HG03558 (cell line): ENCODE measurements around the gene AFAP1.
"Not testable (repeated sequence)": the region's sequence is repeated elsewhere in the genome, so short reads cannot be mapped to it uniquely, and the experiment has no call there.

Source experiments
- ATAC-seq: cut with Tn5 transposase; IDR thresholded peaks from one replicate; pipeline ENCODE4 v1.9.1; 2021; ENCODE audit warnings: moderate number of reproducible peaks; ENCODE audit not compliant: unreplicated experiment; ENCODE audit errors: extremely low read depth

Gene AFAP1

GRCh38 chr4:7949759-7950158 is 10.1 kb upstream of the AFAP1 start:
- no peak for ATAC-seq

- no peak for ATAC-seq
Observed at GRCh38 chr4:7947927-7948326, 8.3 kb upstream of the AFAP1 start.

GRCh38 chr4:7945709-7946380 is 6.2 kb upstream of the AFAP1 start:
- no peak for ATAC-seq

GRCh38 chr4:7944599-7945220 is 5.0 kb upstream of the AFAP1 start:
- no peak for ATAC-seq

- not testable (repeated sequence) for ATAC-seq
Observed at GRCh38 chr4:7943688-7944087, 4.0 kb upstream of the AFAP1 start.

GRCh38 chr4:7943211-7943610 is 3.5 kb upstream of the AFAP1 start:
- ATAC-seq = no peak

GRCh38 chr4:7941965-7942496 is 2.4 kb upstream of the AFAP1 start:
- ATAC-seq = no peak

GRCh38 chr4:7941111-7941964 is 1.7 kb upstream of the AFAP1 start:
- no peak for ATAC-seq

- no peak for ATAC-seq
Observed at GRCh38 chr4:7938609-7939376, 868 bp downstream of the AFAP1 start.

- no peak for ATAC-seq
Observed at GRCh38 chr4:7938266-7938608, 1.4 kb downstream of the AFAP1 start.

GRCh38 chr4:7937006-7937405 is 2.7 kb downstream of the AFAP1 start:
- no peak for ATAC-seq

GRCh38 chr4:7933651-7934510 is 5.8 kb downstream of the AFAP1 start:
- no peak for ATAC-seq

- ATAC-seq = no peak
Observed at GRCh38 chr4:7932287-7932686, 7.4 kb downstream of the AFAP1 start.

GRCh38 chr4:7929118-7929951 is 10.3 kb downstream of the AFAP1 start:
- no peak for ATAC-seq

- no peak for ATAC-seq
Observed at GRCh38 chr4:7928711-7929110, 10.9 kb downstream of the AFAP1 start.

GRCh38 chr4:7926822-7927221 is 12.8 kb downstream of the AFAP1 start:
- ATAC-seq = no peak

- ATAC-seq = no peak
Observed at GRCh38 chr4:7924570-7924969, 15.1 kb downstream of the AFAP1 start.

GRCh38 chr4:7924163-7924562 is 15.5 kb downstream of the AFAP1 start:
- ATAC-seq = no peak

- no peak for ATAC-seq
Observed at GRCh38 chr4:7922466-7922865, 17.2 kb downstream of the AFAP1 start.
